Measurements from ENCODE around the gene PPP2R2B. TPM values are rescaled to one million over a fixed set of nuclear protein-coding genes. Genes with fewer than 3 reads are reported as not detected.

PPP2R2B gene
- total RNA-seq, 1 experiment from 2014 or later = not detected

DNA sequence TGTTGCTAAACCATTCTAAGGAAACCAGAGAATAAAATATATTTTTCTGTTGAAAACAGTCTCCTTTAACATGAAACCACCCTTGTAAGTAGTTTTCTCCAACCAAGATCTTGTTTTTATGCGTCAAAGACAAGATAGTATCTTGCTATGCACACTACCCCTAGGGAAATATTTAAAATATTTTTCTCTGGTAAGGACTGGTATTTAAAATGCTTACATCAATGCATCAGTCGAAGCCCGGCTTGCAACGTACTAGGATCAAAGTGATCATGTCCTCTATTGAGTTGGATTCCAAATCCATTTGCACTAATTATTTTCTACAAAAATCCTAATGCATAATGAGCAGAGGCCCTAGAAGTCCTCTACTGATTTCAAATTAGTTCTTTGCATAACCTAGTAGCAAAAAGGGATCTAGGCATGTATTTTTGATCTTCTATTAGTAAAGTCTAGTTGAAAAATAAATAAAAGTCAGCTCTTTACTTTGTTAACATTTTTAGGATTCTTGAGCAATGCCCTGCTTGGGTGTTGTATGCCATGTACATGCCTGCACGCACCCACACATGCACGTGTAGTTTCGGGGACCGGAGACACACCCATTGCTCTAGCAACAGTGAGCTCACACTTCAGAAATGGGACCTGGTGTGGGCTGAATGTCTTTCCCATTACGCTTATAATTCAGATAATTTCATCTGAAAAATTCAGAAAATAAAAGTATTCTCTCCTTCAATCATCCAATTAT is 197.5 kb downstream of the PPP2R2B start (continued):
- TF ChIP-seq ZFX (IDR thresholded peaks at IDR 0.05) (no peak), POLR2A (IDR thresholded peaks at IDR 0.05; ENCODE audit: borderline replicate concordance, extremely low read depth, insufficient read depth, insufficient read length) (no peak), SRF (IDR thresholded peaks at IDR 0.05; ENCODE audit: low read depth) (no peak), EGR1 (IDR thresholded peaks at IDR 0.05; ENCODE audit: low read depth) (no peak), RAD21 (IDR thresholded peaks at IDR 0.05; ENCODE audit: low read depth) (no peak)
- TF ChIP-seq, protein P1, sequence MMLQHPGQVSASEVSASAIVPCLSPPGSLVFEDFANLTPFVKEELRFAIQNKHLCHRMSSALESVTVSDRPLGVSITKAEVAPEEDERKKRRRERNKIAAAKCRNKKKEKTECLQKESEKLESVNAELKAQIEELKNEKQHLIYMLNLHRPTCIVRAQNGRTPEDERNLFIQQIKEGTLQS (IDR thresholded peaks at IDR 0.05) = no peak

DNA sequence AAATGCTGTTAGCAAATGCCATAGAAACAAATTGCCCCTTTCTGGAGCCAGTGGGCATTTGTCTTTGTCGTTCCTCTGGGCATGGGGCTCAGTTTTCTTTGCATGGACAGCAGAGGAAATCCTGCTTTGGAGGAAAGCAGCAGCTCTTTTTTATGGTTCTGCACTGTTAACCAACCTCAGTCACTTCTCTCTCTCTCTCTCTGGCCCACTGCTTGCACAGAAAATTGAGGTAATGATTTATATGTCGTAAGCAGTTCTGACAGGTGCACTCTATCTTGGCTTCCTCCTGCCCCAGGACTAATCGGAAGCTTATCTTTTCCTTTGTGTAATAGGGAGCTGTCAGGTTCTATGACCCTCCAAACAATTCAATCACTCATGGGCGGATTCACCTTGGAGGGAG is 202.9 kb downstream of the PPP2R2B start:
- no peak for DNase-seq (ENCODE audit: low read depth, low spot score)
- H4K20me1 ChIP-seq (ENCODE audit: insufficient read depth) = no peaks in the 10 kb centered on the region
- no peak for TF ChIP-seq JUND (IDR thresholded peaks at IDR 0.05)
- TF ChIP-seq POLR2A (IDR thresholded peaks at IDR 0.05; ENCODE audit: borderline replicate concordance, extremely low read depth, insufficient read depth, insufficient read length) = no peak
- no peak for TF ChIP-seq SIN3A (IDR thresholded peaks at IDR 0.05; ENCODE audit: low read depth)
- no peak for TF ChIP-seq ZFX (IDR thresholded peaks at IDR 0.05)
- TF ChIP-seq POLR2AphosphoS5 (IDR thresholded peaks at IDR 0.05; ENCODE audit: low read depth, low read length) = no peak
- TF ChIP-seq YY1 (IDR thresholded peaks at IDR 0.05; ENCODE audit: extremely low read depth, insufficient replicate concordance, low read depth, low read length) = no peak
- TF ChIP-seq CBX3 (IDR thresholded peaks at IDR 0.05; ENCODE audit: low read depth) = no peak
- no peak for TF ChIP-seq EZH2phosphoT487 (IDR thresholded peaks at IDR 0.05; ENCODE audit: borderline replicate concordance)
- no peak for TF ChIP-seq EGR1 (IDR thresholded peaks at IDR 0.05; ENCODE audit: low read depth)
- no peak for TF ChIP-seq CEBPB (IDR thresholded peaks at IDR 0.05; ENCODE audit: low read depth)
- TF ChIP-seq EZH2 (IDR thresholded peaks at IDR 0.05) = no peak
- TF ChIP-seq FOSL1 (IDR thresholded peaks at IDR 0.05; ENCODE audit: low read depth) = no peak
- TF ChIP-seq, protein P2, sequence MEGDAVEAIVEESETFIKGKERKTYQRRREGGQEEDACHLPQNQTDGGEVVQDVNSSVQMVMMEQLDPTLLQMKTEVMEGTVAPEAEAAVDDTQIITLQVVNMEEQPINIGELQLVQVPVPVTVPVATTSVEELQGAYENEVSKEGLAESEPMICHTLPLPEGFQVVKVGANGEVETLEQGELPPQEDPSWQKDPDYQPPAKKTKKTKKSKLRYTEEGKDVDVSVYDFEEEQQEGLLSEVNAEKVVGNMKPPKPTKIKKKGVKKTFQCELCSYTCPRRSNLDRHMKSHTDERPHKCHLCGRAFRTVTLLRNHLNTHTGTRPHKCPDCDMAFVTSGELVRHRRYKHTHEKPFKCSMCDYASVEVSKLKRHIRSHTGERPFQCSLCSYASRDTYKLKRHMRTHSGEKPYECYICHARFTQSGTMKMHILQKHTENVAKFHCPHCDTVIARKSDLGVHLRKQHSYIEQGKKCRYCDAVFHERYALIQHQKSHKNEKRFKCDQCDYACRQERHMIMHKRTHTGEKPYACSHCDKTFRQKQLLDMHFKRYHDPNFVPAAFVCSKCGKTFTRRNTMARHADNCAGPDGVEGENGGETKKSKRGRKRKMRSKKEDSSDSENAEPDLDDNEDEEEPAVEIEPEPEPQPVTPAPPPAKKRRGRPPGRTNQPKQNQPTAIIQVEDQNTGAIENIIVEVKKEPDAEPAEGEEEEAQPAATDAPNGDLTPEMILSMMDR (IDR thresholded peaks at IDR 0.05 in 2 of 3, conservative IDR thresholded peaks at IDR 0.05 in 1 of 3; ENCODE audit: borderline replicate concordance in 1 of 3, insufficient read depth in 1 of 3, low read depth in 2 of 3, low read length in 2 of 3) = no peak
- H3K4me1 ChIP-seq (ENCODE audit: control insufficient read depth in 1 of 2, insufficient read depth in 2 of 2, low read length in 2 of 2) = no peaks in the 10 kb centered on the region
- no peak overlapping the region for H3K4me3 ChIP-seq (replicated peaks in 1 of 2; ENCODE audit: low read depth in 1 of 2, low read length in 2 of 2)
- no peaks in the 10 kb centered on the region for H3K9me3 ChIP-seq (ENCODE audit: control insufficient read depth in 1 of 2, insufficient read depth in 1 of 2, low read depth in 1 of 2, low read length in 2 of 2)
- ChIA-PET CTCF (no interaction called here), RAD21 (ENCODE audit: low non-redundant PET in 1 of 2, low total read pairs in 2 of 2, uncharacterized antibody in 2 of 2, unreplicated experiment in 2 of 2) (no interaction called here), POLR2A (no interaction called here)
- no peaks in the 10 kb centered on the region for H3K79me2 ChIP-seq (ENCODE audit: insufficient read depth, low read length)
- no peak overlapping the region for H3K27ac ChIP-seq (ENCODE audit: low read depth, low read length)
- ATAC-seq = no peak
- no peak overlapping the region for H2AFZ ChIP-seq (ENCODE audit: low read depth, low read length, poor library complexity, severe bottlenecking)
- H3K9me2 ChIP-seq (ENCODE audit: insufficient read depth) = no peaks in the 10 kb centered on the region
- intact Hi-C loops (cut with micrococcal nuclease) = no loop called here
- H3K36me3 ChIP-seq (ENCODE audit: control insufficient read depth in 1 of 2, insufficient read depth in 2 of 2, low read length in 2 of 2) = no peaks in the 10 kb centered on the region
- BruUV-seq (replicated peaks) = no TSS peak
- H3K9ac ChIP-seq (ENCODE audit: low read length) = no peak overlapping the region
- H3K27me3 ChIP-seq (ENCODE audit: insufficient read depth, low read length) = peaks cover 9% of the 10 kb centered on the region; the same call in 1 of the 2 replicates
- H3K4me2 ChIP-seq (ENCODE audit: low read length) = no peak overlapping the region
